NCI-H345 (cell line): ENCODE data around the gene TUBB1.
"Not testable (repeated sequence)": the region's sequence is repeated elsewhere in the genome, so short reads cannot be mapped to it uniquely, and the experiment has no call there.

Experiments
- DNase-seq: peaks from one replicate; lab custom pipeline; 2025; lab: John Stamatoyannopoulos, UW

TUBB1 gene

DNA sequence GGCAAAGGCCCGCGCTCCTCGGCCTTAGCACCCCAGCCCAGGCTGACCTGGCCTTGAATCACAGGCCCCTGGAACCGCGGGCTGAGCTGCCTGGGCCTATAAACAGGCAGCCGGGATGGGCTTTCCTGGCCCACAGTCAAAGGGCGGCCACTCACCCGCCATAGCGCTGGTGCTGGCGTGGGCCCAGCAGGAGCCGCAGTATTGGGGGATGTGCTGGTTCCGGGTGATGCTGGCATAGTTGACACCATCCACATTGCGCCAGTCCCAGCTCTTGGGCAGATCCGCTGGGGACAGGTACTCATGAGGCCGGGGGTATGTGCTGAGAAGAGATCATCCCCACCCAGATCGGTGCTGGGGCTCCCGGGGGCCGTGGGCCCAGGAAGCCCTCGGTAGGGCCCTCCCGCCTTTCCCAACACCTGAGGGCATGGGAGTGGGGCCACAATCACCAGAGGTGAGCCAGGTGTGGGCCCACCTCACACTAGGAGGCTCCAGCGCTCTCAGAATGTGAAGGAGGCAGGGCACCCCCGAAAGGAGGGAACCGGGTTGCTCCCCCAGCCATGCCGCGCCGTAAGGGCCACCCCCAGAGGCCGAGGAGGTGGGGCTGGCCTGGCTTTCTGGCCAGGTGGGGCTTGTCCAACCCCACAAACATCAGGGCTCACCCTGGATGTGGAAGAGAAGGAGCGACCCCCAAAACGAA lies 12.9 kb upstream of the TUBB1 start:
- no peak for DNase-seq

- DNase-seq: no peak
Observed at GRCh38 chr20:59006864-59007664, 12.2 kb upstream of the TUBB1 start, which contains the start of gene CTSZ. Gene CTSZ (minus strand): TSS chr20:59007254. CDS start chr20:59007128, 126 bp downstream.

- DNase-seq: no peak
Observed at GRCh38 chr20:59007665-59008511, 11.3 kb upstream of the TUBB1 start.

GRCh38 chr20:59008715-59009336 lies 10.4 kb upstream of the TUBB1 start:
- no peak for DNase-seq

DNA sequence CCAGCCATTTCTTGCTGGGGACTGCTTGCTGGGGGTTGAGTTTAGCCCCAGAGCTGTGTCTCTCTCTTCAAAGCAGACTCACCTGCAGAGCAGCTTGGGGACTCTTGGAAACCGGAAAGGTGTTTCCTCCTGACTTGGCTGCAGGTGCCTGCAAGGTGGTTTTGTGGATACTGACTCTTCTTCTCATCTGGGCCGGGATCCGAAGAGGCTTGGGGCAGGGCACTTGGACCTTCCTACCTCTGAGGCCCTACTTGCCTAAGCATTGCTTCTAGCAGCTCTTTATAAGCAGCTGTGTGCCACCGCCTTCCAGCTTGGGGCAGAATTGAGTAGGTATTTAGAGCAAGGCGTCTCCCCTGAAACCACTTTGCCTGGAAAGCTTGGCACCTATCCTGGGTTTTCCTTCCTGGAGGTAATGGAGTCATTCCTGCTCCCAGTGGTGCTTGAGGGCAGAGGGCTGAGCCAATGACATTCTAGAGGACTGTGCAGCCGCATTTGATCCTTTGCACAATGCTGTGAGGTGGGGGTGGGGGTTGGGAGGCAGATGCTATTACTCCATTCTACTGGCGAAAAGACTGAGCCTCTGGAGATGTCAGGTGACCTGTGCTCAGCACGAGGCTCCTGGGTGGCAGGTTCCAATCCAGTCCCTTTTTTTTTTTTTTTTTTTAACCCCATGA lies 8.8 kb upstream of the TUBB1 start:
- DNase-seq: no peak

DNA sequence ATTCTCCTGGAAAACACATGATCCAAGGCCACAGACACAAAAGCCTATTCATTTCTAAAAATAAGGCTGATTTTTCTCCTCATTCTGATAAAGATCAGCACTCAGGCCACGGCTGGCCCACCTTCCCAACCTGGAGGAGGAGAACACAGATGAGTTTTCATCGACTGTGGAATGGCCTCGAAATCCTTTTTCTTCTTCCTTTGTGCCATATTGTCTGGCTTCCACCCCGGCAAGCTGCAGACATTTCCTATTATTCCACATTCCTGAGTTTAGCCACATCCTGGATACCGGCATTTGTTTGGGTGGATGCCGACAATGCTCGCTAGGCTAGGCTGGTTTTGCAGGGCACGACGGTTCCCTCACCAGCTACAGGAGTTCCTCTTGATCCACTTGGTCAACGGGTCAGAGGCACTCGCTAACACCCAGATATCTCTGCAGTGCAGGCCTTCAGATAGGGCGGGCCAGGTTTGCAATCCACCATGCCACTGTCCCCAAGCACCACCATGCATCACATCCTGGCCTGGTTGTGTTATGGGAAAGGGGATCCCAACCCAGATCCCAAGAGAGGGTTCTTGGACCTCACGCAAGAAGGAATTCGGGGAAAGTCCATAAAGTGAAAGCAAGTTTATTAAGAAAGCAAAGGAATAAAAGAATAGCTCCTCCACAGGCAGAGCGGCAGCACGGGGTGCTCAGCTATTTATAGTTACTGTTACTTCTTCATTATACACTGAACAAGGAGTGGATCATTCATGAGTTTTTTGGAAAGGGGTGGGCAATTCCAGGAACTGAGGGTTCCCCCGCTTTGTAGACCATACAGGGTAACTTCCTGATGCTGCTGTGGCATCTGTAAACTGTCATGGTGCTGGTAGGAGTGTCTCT lies 8.0 kb upstream of the TUBB1 start:
- DNase-seq: no peak

DNA sequence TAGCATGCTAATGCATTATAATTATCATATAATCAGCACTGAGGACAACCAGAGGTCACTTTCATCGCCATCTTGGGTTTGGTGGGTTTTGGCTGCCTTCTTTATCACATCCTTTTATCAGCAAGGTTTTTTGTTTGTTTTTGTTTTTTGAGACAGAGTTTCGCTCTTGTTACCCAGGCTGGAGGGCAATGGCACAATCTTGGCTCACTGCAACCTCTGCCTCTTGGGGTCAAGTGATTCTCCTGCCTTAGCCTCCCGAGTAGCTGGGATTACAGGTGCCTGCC lies 7.4 kb upstream of the TUBB1 start:
- DNase-seq: not testable (repeated sequence)

DNA sequence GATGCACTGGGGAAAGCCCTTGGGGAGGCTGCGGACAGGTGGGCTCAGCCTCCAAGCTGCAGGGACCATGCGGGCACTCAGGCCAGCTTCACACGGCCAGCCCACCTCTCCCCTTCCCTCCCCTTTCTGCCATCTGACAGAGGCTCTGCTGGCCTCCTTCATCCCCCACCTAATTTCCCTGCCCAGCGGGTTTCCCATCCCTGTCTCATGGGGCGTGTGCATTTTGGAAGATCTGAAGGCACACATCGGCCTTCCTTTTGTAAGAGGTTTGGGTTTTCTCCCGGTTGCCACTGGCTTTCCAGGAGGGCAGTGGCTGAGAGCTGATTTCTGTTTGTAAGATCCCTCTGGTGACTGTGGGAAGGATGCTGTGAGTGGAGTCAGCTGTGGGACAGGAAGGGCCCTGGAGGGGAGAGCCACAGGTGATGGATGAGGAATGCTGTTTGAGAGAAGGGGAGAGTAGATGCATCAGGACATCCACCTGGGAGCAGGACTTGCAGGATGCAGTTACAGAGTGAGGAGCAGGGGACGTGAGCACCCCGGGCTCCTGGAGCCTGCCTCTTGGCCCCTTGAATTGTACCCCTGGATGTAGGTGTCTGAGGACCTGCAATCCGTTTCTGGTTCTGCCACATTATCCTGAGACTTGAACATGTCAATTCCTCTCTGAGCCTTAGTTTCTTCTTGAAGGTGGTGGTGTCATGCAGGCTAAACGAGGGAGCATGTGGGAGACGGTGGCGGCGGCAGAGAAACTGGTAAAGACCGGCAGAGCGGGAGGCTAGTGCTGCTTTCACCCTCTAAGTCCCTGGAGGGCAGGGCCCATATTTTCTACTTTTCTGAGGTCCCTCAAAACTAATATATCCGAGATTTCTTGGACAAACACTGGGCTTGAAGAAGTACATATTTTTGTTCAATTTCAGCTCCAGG lies 5.9 kb upstream of the TUBB1 start:
- DNase-seq: no peak

GRCh38 chr20:59013959-59014608 lies 5.1 kb upstream of the TUBB1 start:
- no peak for DNase-seq

DNA sequence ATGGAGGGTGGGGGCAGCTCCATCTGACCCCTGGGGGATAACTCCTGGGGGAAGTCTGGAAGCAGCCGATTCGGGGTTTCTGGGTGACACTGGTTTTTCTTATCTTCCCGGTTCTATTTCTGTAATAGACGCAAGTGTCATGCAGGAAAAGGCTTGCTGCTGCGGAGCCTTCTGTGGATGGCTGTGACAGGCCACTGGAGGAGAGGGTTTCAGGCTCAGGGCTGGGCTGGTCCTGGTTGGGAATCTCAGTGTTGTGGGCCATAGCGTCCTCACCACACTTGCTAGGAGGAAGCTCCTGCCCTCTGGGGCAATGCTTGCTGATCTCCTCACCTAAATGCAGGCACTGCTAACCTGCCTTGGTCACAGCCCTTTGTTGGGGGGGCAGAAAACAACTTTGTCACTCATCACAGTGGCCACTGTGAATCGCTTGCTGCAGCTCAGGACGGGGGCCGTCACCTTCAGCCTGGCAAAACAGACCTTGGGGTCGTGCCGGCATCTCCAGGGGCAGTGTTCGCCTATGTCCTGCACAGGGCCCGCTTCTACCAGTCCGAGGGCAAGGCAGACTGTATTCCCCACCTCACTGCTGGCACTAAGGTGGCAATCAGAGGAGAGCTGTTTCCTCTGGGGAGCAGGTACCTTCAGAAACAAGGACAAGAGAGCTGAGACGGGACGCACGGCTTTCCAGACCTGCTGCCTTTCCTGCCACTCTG lies 4.4 kb upstream of the TUBB1 start:
- no peak for DNase-seq

DNA sequence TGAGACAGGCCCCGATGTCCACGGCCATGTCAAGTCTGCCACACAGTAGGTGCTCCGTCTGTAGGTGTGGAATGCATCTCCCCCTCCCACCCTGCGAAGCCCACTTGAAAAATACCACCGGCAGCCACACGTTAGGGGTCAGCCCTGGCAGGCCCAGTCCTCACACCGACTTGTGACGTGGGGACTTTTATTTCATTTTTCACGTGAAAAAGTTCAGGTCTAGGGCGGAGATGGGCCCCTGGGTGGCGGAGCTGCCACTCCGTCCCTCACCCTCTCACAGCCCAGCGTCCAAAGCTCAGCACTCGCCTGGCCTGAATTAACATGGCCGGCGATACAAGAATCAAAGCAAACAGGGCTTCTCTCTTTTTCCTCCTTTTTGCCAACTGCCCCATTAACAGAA lies 3.8 kb upstream of the TUBB1 start:
- DNase-seq: no peak

DNA sequence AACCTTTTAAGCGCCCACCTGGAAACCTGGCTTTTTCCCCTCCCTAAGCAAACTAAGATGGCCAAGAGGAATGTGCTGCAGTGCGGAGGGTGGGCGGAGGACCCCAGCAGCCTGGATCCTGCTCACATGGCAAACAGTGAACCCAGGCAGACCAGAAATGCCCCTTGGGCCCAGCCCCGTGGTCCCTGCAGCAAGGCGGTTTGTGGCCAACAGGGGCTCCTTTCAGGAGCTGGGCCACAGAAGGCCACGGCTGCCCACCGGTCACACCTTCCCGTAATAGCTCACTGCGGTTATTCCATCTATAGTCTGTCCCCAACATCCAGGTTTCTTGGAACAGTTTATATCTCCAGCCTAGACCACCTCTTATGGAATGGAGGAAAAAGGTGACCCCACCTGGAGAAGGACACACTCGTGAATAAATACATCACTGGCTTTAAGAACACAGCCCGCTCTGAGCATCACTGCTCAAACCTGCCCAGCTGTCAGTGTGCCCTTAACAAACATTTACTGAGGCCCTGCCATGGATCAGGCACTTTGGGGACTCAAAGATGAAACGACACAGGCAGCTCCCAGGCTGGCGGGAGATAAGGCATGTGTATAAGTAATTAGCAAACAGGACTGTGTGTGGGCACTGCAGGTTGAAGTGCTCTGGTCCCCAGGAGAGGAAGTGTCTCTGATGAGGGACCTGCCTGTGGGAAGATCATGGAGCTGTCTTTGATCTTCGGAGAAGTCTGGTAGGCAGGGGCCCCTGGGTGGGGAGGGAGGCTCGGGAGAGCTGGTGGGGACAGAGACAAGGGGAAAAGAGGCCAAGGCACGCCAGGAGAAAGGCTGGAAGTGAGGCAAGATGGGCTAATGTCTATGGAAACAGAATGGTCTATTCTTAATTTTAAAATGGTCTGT lies 3.2 kb upstream of the TUBB1 start:
- no peak for DNase-seq

- no peak for DNase-seq
Observed at GRCh38 chr20:59016795-59017492, 2.3 kb upstream of the TUBB1 start.

DNA sequence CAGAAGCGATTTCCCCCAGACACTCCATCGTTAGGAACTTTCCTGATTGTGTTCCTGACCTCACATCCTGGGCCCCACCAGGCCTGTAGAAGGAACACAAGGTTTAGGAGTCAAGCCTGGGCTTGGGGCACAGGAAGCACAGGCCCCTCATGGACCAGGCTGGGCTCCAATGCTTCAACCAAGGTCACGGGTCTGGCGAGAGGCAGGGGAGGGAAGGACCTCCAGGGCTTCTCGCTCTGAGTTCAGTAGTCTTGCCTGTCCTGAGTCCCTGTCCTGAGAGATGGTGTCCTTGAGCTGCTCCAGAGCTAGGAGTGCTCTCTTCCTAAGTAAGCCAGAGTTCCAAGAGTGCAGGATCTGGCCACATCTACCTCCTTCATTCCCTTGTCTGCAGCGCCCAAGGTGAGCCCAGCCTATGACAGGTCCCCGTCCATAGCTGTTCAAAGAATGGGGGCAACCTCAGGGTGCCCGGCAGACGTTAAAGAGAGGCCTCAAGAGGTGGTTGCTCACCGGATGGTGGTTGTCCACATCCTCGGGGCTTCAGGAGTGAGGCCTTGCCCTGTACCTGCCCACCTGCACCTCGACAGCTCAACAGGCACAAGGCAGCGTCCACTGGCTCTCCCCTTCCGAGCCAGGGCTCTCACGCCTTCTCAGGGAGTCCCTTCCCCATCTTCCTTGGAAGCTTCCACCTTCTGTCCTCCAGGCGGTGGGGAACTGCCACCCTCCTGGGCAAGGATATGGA lies 1.6 kb upstream of the TUBB1 start:
- no peak for DNase-seq

DNA sequence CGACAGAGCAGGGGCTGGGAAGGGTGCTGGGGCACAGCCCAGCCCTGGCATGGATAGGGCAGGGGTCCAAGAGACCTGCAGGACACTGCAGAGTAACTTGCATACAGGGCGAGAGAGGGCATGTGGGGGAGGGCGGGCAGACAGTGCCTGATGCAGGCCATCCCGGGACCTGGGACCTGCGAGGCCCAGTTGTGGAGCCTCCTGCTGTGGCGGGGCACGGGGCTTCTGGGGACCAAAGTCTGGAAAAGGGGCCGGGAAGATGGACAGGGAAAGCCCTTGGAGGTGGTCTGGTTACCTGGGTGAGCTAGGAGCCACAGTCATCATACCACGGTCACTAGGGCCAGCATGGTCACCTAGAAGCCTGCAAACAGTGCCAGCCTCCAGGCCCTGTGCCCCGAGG lies 412 bp upstream of the TUBB1 start:
- DNase-seq: no peak

GRCh38 chr20:59020938-59021551 lies 1.8 kb downstream of the TUBB1 start:
- no peak for DNase-seq
